Endothelial cell of umbilical vein (primary cell): ENCODE measurements around the gene KRT6C. TPM values are rescaled to one million over a fixed set of nuclear protein-coding genes. Genes with fewer than 3 reads are reported as not detected.

Experiments
- BruUV-seq: library from RNA; stranded (reverse); fragments of 400-500 nt; replicated peaks from 2 replicates; lab custom pipeline; 2021; lab: Mats Ljungman, UMichigan
- CTCF ChIA-PET: fragments of 300-600, 350-600 bp; sonication (Branson Sonifier 250); formaldehyde crosslinking; loops from one replicate; lab custom pipeline; 2021; ENCODE audit warnings: antibody characterized with exemption, inconsistent platforms; lab: Charles Lee
- POLR2A ChIA-PET: fragments of 300-600, 350-600 bp; sonication (Branson Sonifier 250); formaldehyde crosslinking; loops from one replicate; lab custom pipeline; 2021; ENCODE audit warnings: antibody characterized with exemption, inconsistent platforms; lab: Charles Lee
- DNase-seq: peaks from one replicate; pipeline ENCODE4 v3.0.0-alpha.2; 2011; ENCODE audit warnings: low read depth, low spot score
- FAIRE-seq: peaks from 2 replicates; lab custom pipeline; 2011; peaks lifted over from hg19 to GRCh38; lab: Jason Lieb, UNC
- H2AFZ ChIP-seq: 2 replicates; pipeline ENCODE4 v1.6.0; 2012; ENCODE audit warnings: low read depth, low read length, control low read depth, inconsistent platforms
- H3K27ac ChIP-seq: 2 replicates; pipeline ENCODE4 v1.5.1; 2011; ENCODE audit warnings: low read depth, mild to moderate bottlenecking, control low read depth, low read length, moderate library complexity; ENCODE audit not compliant: insufficient read depth
- H3K27me3 ChIP-seq, 2 experiments: 2 replicates each; pipeline versions ENCODE4 v1.6.0 to v1.6.1; 2011; ENCODE audit warnings: low read length in 2 of 2, mixed read lengths in 1 of 2; ENCODE audit not compliant: control insufficient read depth in 2 of 2, insufficient read depth in 2 of 2
- H3K36me3 ChIP-seq, 2 experiments: 2 replicates in 1 of 2; 3 replicates in 1 of 2; pipeline ENCODE4 v1.5.1; 2011; ENCODE audit warnings: low read length in 2 of 2, mild to moderate bottlenecking in 1 of 2, moderate library complexity in 1 of 2; ENCODE audit not compliant: control insufficient read depth in 2 of 2, insufficient read depth in 2 of 2; ENCODE audit errors: extremely low read depth in 1 of 2
- H3K4me1 ChIP-seq: 3 replicates; pipeline ENCODE4 v1.5.1; 2011; ENCODE audit warnings: mild to moderate bottlenecking, low read length; ENCODE audit not compliant: control insufficient read depth, insufficient read depth; ENCODE audit errors: extremely low read depth
- H3K4me2 ChIP-seq: 2 replicates; pipeline ENCODE4 v1.6.1; 2011; ENCODE audit warnings: low read length, control low read depth, mixed read lengths; ENCODE audit not compliant: insufficient read depth
- H3K4me3 ChIP-seq, 3 experiments: fragments of 200-600 bp in 1 of 3; sonication (generic), shearing (Covaris generic) in 1 of 3; replicated peaks in 1 of 3; 2 replicates each; pipeline ENCODE4 v1.5.1; 2011 to 2016; ENCODE audit warnings: control low read depth in 3 of 3, low read length in 3 of 3, mild to moderate bottlenecking in 2 of 3, inconsistent platforms in 1 of 3, low read depth in 1 of 3, moderate library complexity in 1 of 3; ENCODE audit not compliant: insufficient read depth in 1 of 3
- H3K79me2 ChIP-seq: 2 replicates; pipeline ENCODE4 v1.6.0; 2012; ENCODE audit warnings: low read length, inconsistent platforms; ENCODE audit not compliant: control insufficient read depth, insufficient read depth
- H3K9ac ChIP-seq: replicated peaks from 2 replicates; pipeline ENCODE3; 2011; ENCODE audit warnings: low read length, control low read depth; ENCODE audit not compliant: insufficient read depth; ENCODE audit errors: extremely low read depth
- H3K9me1 ChIP-seq: replicated peaks from 3 replicates; pipeline ENCODE4 v1.6.0; 2011; ENCODE audit warnings: mild to moderate bottlenecking, low read length; ENCODE audit not compliant: control insufficient read depth, insufficient read depth; ENCODE audit errors: extremely low read depth
- H3K9me3 ChIP-seq: replicated peaks from 2 replicates; pipeline ENCODE4 v1.5.1; 2012; ENCODE audit warnings: low read length, inconsistent platforms; ENCODE audit not compliant: control insufficient read depth, insufficient read depth
- H4K20me1 ChIP-seq: replicated peaks from 2 replicates; pipeline ENCODE3; 2011; ENCODE audit warnings: mild to moderate bottlenecking, low read length; ENCODE audit not compliant: control insufficient read depth, insufficient read depth; ENCODE audit errors: extremely low read depth
- EZH2 ChIP-seq: IDR thresholded peaks from 2 replicates; pipeline ENCODE4 v1.6.1; 2012; ENCODE audit warnings: borderline replicate concordance, low read depth, mild to moderate bottlenecking, moderate library complexity, low read length, inconsistent platforms; ENCODE audit not compliant: severe bottlenecking
- FOS ChIP-seq: IDR thresholded peaks from 2 replicates; pipeline ENCODE4 v1.6.1; 2011; ENCODE audit warnings: mild to moderate bottlenecking, low read length, moderate library complexity, borderline replicate concordance; ENCODE audit not compliant: insufficient read depth
- GATA2 ChIP-seq: IDR thresholded peaks from 2 replicates; pipeline ENCODE4 v1.7.0; 2011; ENCODE audit warnings: low read depth, mild to moderate bottlenecking, moderate library complexity, mixed read lengths, low read length; ENCODE audit not compliant: insufficient read length, insufficient read depth
- JUN ChIP-seq: IDR thresholded peaks from 2 replicates; pipeline ENCODE4 v1.6.1; 2011; ENCODE audit warnings: borderline replicate concordance, low read depth; ENCODE audit not compliant: insufficient read length, insufficient read depth
- MYC ChIP-seq: IDR thresholded peaks from one replicate; pipeline ENCODE4 v1.6.1; 2011; ENCODE audit warnings: mild to moderate bottlenecking, low read depth, low read length
- POLR2A ChIP-seq: IDR thresholded peaks from 2 replicates; pipeline ENCODE4 v1.6.1; 2012; ENCODE audit warnings: low read depth, mild to moderate bottlenecking, control low read depth, low read length
- POLR2AphosphoS5 ChIP-seq: IDR thresholded peaks from 2 replicates; pipeline ENCODE4 v1.6.1; 2012; ENCODE audit warnings: low read depth, mild to moderate bottlenecking, control low read depth, low read length, moderate library complexity; ENCODE audit not compliant: insufficient read depth
- dilution Hi-C: fragments of 300-500 bp; cut with MboI; formaldehyde crosslinking; loops from one replicate; pipeline ENCODE4 v1.15.0; 2019; ENCODE audit warnings: low sequenced_read_pairs; ENCODE audit not compliant: extremely low pct_ligation_motif_present
- intact Hi-C: fragments of 100-400 bp; cut with micrococcal nuclease; formaldehyde crosslinking; loops from one replicate; pipeline ENCODE4 v1.10.0; 2022
- polyA plus RNA-seq, 4 experiments: library from polyadenylated mRNA; depleted of rRNA in 3 of 4; stranded (reverse) in 3 of 4; unstranded in 1 of 4; fragments of >200 nt; gene quantifications; 2 replicates each; pipeline versions ENCODE4 v1.2.1 to v1.2.3, GENCODE V29; 2011 to 2012; ENCODE audit warnings: missing spikeins in 1 of 4
- total RNA-seq: library from RNA; stranded (reverse); gene quantifications from 2 replicates; pipeline ENCODE4 v1.2.3, GENCODE V29; 2021
- TF ChIP-seq, protein P1 (sequence below), 2 donors: IDR thresholded peaks; 1 replicate in 1 of 2; 2 replicates in 1 of 2; pipeline ENCODE4 v1.5.1; 2011; ENCODE audit warnings: low read length in 2 of 2, mild to moderate bottlenecking in 2 of 2, moderate library complexity in 2 of 2, control low read depth in 1 of 2, inconsistent platforms in 1 of 2, low read depth in 1 of 2; ENCODE audit not compliant: insufficient read depth in 1 of 2; ENCODE audit errors: extremely low read depth in 1 of 2
- TF ChIP-seq, protein P2 (sequence below): IDR thresholded peaks from 2 replicates; pipeline ENCODE4 v1.6.1; 2011; ENCODE audit not compliant: insufficient read depth, insufficient read length

Gene KRT6C
- total and polyA plus RNA-seq, 2 donors (not counting 3 experiments of a cell fraction or from before 2014, with no cell fraction given) = not detected

DNA sequence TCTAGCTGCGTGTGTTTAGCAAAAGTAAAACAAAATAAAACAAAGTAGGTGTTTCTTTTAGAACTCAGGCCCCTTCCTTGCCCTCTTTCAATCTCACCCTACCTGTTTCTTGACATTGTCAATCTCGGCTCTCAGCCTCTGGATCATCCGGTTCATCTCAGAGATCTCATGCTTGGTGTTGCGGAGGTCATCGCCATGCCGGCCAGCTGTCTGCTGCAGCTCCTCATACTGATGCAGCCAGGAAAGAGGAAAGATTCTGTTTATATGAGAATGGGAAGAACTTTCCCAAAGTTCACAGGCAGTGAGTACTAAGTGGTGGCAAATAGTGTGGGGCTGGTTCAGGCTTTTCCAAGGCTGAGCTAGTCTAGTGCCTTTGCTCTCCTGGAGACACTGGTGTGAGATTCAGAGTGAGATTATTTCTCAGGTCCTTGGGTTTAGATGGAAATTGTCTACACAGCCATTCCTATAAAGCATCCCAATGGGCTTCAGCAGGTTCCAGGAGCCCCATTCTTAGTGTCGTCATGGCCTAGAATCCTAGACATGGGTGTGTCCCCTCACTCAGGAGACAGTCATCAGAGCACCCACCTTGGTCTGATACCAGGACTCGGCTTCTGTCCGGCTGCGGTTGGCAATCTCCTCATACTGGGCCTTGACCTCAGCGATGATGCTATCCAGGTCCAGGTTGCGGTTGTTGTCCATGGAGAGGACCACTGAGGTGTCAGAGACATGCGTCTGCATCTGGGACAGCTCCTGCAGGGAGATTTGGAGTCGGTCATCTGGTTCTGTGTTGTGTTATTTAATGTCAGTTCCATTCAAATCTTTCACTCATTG is 43.6 kb upstream of the KRT6C start:
- Histone ChIP-seq H3K4me2 (no peak overlapping the region), H2AFZ (no peak overlapping the region), H3K9me1 (no peaks in the 10 kb centered on the region), H3K9me3 (no peaks in the 10 kb centered on the region), H3K36me3 (no peaks in the 10 kb centered on the region), H3K9ac (no peak overlapping the region), H4K20me1 (no peaks in the 10 kb centered on the region), H3K4me3 (no peak overlapping the region), H3K4me1 (no peaks in the 10 kb centered on the region), H3K27me3 (no peaks in the 10 kb centered on the region), H3K27ac (no peak overlapping the region), H3K79me2 (no peaks in the 10 kb centered on the region)
- DNase-seq (no peak), FAIRE-seq (no peak)
- intact Hi-C loops = no loop called here
- CTCF ChIA-PET = interaction anchor here (1.7 kb wide), 1 partner anchor 17 kb away, joined by 4 read pairs; no protein-coding TSS in a partner anchor
- POLR2A ChIA-PET = no interaction called here
- no TSS peak for BruUV-seq
- dilution Hi-C loops = no loop called here
- TF ChIP-seq EZH2 (no peak), POLR2AphosphoS5 (no peak), FOS (no peak), MYC (no peak), JUN (no peak), POLR2A (no peak), GATA2 (no peak)
- TF ChIP-seq, protein P1, sequence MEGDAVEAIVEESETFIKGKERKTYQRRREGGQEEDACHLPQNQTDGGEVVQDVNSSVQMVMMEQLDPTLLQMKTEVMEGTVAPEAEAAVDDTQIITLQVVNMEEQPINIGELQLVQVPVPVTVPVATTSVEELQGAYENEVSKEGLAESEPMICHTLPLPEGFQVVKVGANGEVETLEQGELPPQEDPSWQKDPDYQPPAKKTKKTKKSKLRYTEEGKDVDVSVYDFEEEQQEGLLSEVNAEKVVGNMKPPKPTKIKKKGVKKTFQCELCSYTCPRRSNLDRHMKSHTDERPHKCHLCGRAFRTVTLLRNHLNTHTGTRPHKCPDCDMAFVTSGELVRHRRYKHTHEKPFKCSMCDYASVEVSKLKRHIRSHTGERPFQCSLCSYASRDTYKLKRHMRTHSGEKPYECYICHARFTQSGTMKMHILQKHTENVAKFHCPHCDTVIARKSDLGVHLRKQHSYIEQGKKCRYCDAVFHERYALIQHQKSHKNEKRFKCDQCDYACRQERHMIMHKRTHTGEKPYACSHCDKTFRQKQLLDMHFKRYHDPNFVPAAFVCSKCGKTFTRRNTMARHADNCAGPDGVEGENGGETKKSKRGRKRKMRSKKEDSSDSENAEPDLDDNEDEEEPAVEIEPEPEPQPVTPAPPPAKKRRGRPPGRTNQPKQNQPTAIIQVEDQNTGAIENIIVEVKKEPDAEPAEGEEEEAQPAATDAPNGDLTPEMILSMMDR (IDR thresholded peaks at IDR 0.05; ENCODE audit: extremely low read depth in 1 of 2, insufficient read depth in 1 of 2, low read depth in 1 of 2, low read length in 2 of 2) = no peak
- TF ChIP-seq, protein P2, sequence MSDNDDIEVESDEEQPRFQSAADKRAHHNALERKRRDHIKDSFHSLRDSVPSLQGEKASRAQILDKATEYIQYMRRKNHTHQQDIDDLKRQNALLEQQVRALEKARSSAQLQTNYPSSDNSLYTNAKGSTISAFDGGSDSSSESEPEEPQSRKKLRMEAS = no peak
